Bronchial epithelial cell (primary cell): Measurements from ENCODE around the gene NUP62. TPM values are rescaled to one million over a fixed set of nuclear protein-coding genes. Genes with fewer than 3 reads are reported as not detected.

Experiments
- DNase-seq: peaks from one replicate; pipeline ENCODE4 v3.0.0-alpha.2; 2010; ENCODE audit warnings: low read depth
- FAIRE-seq: peaks from 2 replicates; lab custom pipeline; 2011; peaks lifted over from hg19 to GRCh38; lab: Jason Lieb, UNC
- H3K27me3 ChIP-seq: 2 replicates; pipeline ENCODE4 v1.5.1; 2011; ENCODE audit warnings: low read length; ENCODE audit not compliant: control insufficient read depth, insufficient read depth
- H3K36me3 ChIP-seq: 2 replicates; pipeline ENCODE4 v1.5.1; 2011; ENCODE audit warnings: low read length; ENCODE audit not compliant: control insufficient read depth, insufficient read depth
- H3K4me3 ChIP-seq: 2 replicates; pipeline ENCODE4 v1.5.1; 2011; ENCODE audit warnings: mild to moderate bottlenecking, low read depth, low read length, control low read depth
- CTCF ChIP-seq: IDR thresholded peaks from 2 replicates; pipeline ENCODE4 v1.5.1; 2011; ENCODE audit warnings: mild to moderate bottlenecking, moderate library complexity, low read length, control low read depth, inconsistent platforms; ENCODE audit not compliant: insufficient read depth, severe bottlenecking
- total RNA-seq: library from RNA; depleted of rRNA; stranded (reverse); fragments of >200 nt; gene quantifications from 2 replicates; pipeline ENCODE4 v1.2.1, GENCODE V29; 2014

Gene NUP62
- total RNA-seq, 1 donor from 2014 or later: 12.1 TPM

- peaks cover 10% of the 10 kb centered on the region for H3K36me3 ChIP-seq
- DNase-seq: no peak
- no peak for TF ChIP-seq CTCF
- no peaks in the 10 kb centered on the region for H3K27me3 ChIP-seq
- H3K4me3 ChIP-seq: no peak overlapping the region
- no peak for FAIRE-seq
Measured at GRCh38 chr19:49872245-49873128, 56.8 kb downstream of the NUP62 start.

- H3K4me3 ChIP-seq: no peak overlapping the region
- FAIRE-seq: no peak
- TF ChIP-seq CTCF: no peak
- H3K36me3 ChIP-seq: peaks cover 10% of the 10 kb centered on the region
- no peak for DNase-seq
- H3K27me3 ChIP-seq: no peaks in the 10 kb centered on the region
Measured at GRCh38 chr19:49871349-49871985, 57.8 kb downstream of the NUP62 start.

GRCh38 chr19:49870309-49870901 is 58.9 kb downstream of the NUP62 start:
- Histone ChIP-seq H3K36me3 (peaks cover 10% of the 10 kb centered on the region), H3K27me3 (no peaks in the 10 kb centered on the region), H3K4me3 (peak overlapping the region; percentile 45)
- no peak for TF ChIP-seq CTCF
- FAIRE-seq (no peak), DNase-seq (no peak)

GRCh38 chr19:49869484-49870308 is 59.6 kb downstream of the NUP62 start:
- Histone ChIP-seq H3K27me3 (no peaks in the 10 kb centered on the region), H3K4me3 (peak overlapping the region; percentile 45), H3K36me3 (peaks cover 14% of the 10 kb centered on the region)
- DNase-seq: peak; percentile 100
- no peak for TF ChIP-seq CTCF
- peak; percentile 85 for FAIRE-seq

GRCh38 chr19:49869009-49869483 is 60.3 kb downstream of the NUP62 start:
- no peak for TF ChIP-seq CTCF
- FAIRE-seq (no peak), DNase-seq (no peak)
- no peaks in the 10 kb centered on the region for H3K27me3 ChIP-seq
- peak overlapping the region; percentile 39 for H3K4me3 ChIP-seq
- peaks cover 17% of the 10 kb centered on the region for H3K36me3 ChIP-seq
